ENCODE measurements around the gene NAV3. TPM values are rescaled to one million over a fixed set of nuclear protein-coding genes. Genes with fewer than 3 reads are reported as not detected.

Gene NAV3
- total and polyA plus RNA-seq, 4 donors: 0.22 to 1.7 (median 0.71) TPM

DNA sequence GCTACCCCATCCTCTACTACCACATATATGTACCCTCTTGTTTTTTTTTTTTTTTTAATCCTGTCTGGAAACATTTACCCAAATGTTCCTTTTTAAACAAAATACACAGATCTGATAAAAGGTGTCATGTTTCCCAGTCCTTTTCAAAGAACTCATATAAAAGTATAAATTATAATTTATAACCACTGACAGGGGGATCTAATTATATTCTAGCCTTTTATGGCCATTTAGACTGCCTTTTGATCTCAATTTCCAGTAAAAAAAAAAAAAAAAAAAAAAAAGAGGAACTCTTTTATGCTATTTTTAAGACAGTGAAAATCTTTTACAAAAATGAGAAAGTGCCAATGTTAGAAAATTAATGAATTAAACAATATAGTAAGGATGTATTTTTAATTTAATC, 65.0 kb downstream of the NAV3 start:
- H3K9ac ChIP-seq (ENCODE audit: low read depth in 1 of 2, low read length in 2 of 2): no peak overlapping the region
- H3K27ac ChIP-seq (ENCODE audit: low read depth in 1 of 2, low read length in 2 of 2): no peak overlapping the region
- no peak for TF ChIP-seq FOXA1 (IDR thresholded peaks at IDR 0.05)
- no peak for TF ChIP-seq TAF1 (conservative IDR thresholded peaks at IDR 0.05)
- TF ChIP-seq EGR1 (IDR thresholded peaks at IDR 0.05; ENCODE audit: low read depth in 2 of 2): no peak
- TF ChIP-seq RXRA (IDR thresholded peaks at IDR 0.05): no peak
- peaks cover 1 to 15% (median 10%) of the 10 kb centered on the region in 4 donors for H3K4me1 ChIP-seq (ENCODE audit: control insufficient read depth in 4 of 4, insufficient read depth in 4 of 4, low read length in 3 of 4)
- H3K27me3 ChIP-seq (ENCODE audit: control insufficient read depth in 4 of 4, insufficient read depth in 4 of 4, low read length in 3 of 4): no peaks in the 10 kb centered on the region
- no peaks in the 10 kb centered on the region for H3K36me3 ChIP-seq (ENCODE audit: control insufficient read depth in 4 of 4, insufficient read depth in 3 of 4, low read depth in 1 of 4, low read length in 3 of 4)
- no peaks in the 10 kb centered on the region for H3K9me3 ChIP-seq (ENCODE audit: control insufficient read depth in 4 of 4, low read length in 3 of 4)
- no peak overlapping the region for H3K4me3 ChIP-seq (ENCODE audit: low read depth in 1 of 3, low read length in 3 of 3)
- DNase-seq (ENCODE audit: low spot score): no peak

DNA sequence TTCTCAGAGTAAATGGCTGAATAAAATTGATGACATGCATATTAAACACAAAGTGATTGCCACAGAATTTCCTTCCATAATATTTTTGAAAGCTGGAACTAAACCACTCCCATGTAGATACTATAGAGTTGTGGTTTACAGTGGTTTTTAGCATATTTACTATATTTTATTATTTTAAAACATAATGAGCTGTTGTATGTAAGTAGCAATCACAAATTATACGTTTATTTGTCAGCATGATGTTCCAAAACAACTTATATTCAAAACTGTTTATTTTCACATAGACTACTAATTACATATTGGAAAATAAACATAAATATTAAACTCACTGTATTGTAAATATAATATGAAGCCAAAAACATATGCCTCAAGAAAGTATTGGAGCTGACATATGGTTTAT, 77.2 kb downstream of the NAV3 start:
- Histone ChIP-seq H3K4me3 (ENCODE audit: low read depth in 1 of 3, low read length in 3 of 3) (no peak overlapping the region), H3K36me3 (ENCODE audit: control insufficient read depth in 4 of 4, insufficient read depth in 3 of 4, low read depth in 1 of 4, low read length in 3 of 4) (no peaks in the 10 kb centered on the region), H3K9me3 (ENCODE audit: control insufficient read depth in 4 of 4, low read length in 3 of 4) (no peaks in the 10 kb centered on the region), H3K27ac (ENCODE audit: low read depth in 1 of 2, low read length in 2 of 2) (no peak overlapping the region), H3K9ac (ENCODE audit: low read depth in 1 of 2, low read length in 2 of 2) (no peak overlapping the region), H3K4me1 (ENCODE audit: control insufficient read depth in 4 of 4, insufficient read depth in 4 of 4, low read length in 3 of 4) (no peaks in the 10 kb centered on the region), H3K27me3 (ENCODE audit: control insufficient read depth in 4 of 4, insufficient read depth in 4 of 4, low read length in 3 of 4) (no peaks in the 10 kb centered on the region)
- TF ChIP-seq, protein P1, sequence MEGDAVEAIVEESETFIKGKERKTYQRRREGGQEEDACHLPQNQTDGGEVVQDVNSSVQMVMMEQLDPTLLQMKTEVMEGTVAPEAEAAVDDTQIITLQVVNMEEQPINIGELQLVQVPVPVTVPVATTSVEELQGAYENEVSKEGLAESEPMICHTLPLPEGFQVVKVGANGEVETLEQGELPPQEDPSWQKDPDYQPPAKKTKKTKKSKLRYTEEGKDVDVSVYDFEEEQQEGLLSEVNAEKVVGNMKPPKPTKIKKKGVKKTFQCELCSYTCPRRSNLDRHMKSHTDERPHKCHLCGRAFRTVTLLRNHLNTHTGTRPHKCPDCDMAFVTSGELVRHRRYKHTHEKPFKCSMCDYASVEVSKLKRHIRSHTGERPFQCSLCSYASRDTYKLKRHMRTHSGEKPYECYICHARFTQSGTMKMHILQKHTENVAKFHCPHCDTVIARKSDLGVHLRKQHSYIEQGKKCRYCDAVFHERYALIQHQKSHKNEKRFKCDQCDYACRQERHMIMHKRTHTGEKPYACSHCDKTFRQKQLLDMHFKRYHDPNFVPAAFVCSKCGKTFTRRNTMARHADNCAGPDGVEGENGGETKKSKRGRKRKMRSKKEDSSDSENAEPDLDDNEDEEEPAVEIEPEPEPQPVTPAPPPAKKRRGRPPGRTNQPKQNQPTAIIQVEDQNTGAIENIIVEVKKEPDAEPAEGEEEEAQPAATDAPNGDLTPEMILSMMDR (IDR thresholded peaks at IDR 0.05; ENCODE audit: low read depth, low read length, missing input control): no peak
- no peak for TF ChIP-seq YY1 (IDR thresholded peaks at IDR 0.05)
- TF ChIP-seq, protein P2, sequence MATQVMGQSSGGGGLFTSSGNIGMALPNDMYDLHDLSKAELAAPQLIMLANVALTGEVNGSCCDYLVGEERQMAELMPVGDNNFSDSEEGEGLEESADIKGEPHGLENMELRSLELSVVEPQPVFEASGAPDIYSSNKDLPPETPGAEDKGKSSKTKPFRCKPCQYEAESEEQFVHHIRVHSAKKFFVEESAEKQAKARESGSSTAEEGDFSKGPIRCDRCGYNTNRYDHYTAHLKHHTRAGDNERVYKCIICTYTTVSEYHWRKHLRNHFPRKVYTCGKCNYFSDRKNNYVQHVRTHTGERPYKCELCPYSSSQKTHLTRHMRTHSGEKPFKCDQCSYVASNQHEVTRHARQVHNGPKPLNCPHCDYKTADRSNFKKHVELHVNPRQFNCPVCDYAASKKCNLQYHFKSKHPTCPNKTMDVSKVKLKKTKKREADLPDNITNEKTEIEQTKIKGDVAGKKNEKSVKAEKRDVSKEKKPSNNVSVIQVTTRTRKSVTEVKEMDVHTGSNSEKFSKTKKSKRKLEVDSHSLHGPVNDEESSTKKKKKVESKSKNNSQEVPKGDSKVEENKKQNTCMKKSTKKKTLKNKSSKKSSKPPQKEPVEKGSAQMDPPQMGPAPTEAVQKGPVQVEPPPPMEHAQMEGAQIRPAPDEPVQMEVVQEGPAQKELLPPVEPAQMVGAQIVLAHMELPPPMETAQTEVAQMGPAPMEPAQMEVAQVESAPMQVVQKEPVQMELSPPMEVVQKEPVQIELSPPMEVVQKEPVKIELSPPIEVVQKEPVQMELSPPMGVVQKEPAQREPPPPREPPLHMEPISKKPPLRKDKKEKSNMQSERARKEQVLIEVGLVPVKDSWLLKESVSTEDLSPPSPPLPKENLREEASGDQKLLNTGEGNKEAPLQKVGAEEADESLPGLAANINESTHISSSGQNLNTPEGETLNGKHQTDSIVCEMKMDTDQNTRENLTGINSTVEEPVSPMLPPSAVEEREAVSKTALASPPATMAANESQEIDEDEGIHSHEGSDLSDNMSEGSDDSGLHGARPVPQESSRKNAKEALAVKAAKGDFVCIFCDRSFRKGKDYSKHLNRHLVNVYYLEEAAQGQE (IDR thresholded peaks at IDR 0.05): no peak
- DNase-seq (ENCODE audit: low spot score): no peak
- 51% methylated on average over 1 of the region's 1 CpG for WGBS

DNA sequence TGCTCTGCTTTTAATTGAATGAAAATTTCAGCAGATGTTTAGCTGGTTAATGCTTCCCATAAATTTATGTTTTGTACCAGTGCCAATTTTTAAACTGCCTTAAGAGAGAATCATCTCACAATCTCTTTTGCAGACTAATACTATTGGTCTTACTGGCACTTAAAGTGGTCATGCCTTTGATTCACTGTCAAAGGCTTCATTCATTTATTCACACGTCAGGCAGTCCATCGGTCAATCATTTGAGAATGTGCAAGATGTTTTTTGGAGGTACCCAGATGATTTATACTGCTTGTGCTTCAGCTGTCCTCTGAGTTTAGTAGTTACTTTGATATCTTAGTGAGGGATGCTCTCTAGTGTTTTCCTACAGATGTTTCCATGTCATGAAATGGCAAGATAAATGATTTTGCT, 83.4 kb downstream of the NAV3 start:
- no peaks in the 10 kb centered on the region for H3K9me3 ChIP-seq (ENCODE audit: control insufficient read depth in 4 of 4, low read length in 3 of 4)
- H3K4me3 ChIP-seq (ENCODE audit: low read depth in 1 of 3, low read length in 3 of 3): no peak overlapping the region
- no peak overlapping the region for H3K27ac ChIP-seq (ENCODE audit: low read depth in 1 of 2, low read length in 2 of 2)
- H3K36me3 ChIP-seq (ENCODE audit: control insufficient read depth in 4 of 4, insufficient read depth in 3 of 4, low read depth in 1 of 4, low read length in 3 of 4): no peaks in the 10 kb centered on the region
- 76% methylated on average over 2 of the region's 2 CpGs for WGBS
- DNase-seq (ENCODE audit: low spot score): no peak
- H3K4me1 ChIP-seq (ENCODE audit: control insufficient read depth in 4 of 4, insufficient read depth in 4 of 4, low read length in 3 of 4): no peaks in the 10 kb centered on the region
- H3K9ac ChIP-seq (ENCODE audit: low read depth in 1 of 2, low read length in 2 of 2): no peak overlapping the region
- no peaks in the 10 kb centered on the region for H3K27me3 ChIP-seq (ENCODE audit: control insufficient read depth in 4 of 4, insufficient read depth in 4 of 4, low read length in 3 of 4)
- TF ChIP-seq RXRA (IDR thresholded peaks at IDR 0.05) (no peak), GABPA (IDR thresholded peaks at IDR 0.05 in 1 of 2, conservative IDR thresholded peaks at IDR 0.05 in 1 of 2) (no peak), JUND (IDR thresholded peaks at IDR 0.05) (no peak), SP1 (IDR thresholded peaks at IDR 0.05) (no peak), NR2F2 (IDR thresholded peaks at IDR 0.05) (no peak), RAD21 (IDR thresholded peaks at IDR 0.05) (peak; percentile 68 to 73), HNF4G (IDR thresholded peaks at IDR 0.05) (no peak), HNF4A (conservative IDR thresholded peaks at IDR 0.05) (no peak), YY1 (IDR thresholded peaks at IDR 0.05) (no peak), TAF1 (conservative IDR thresholded peaks at IDR 0.05) (no peak), FOXA2 (IDR thresholded peaks at IDR 0.05) (no peak), EGR1 (IDR thresholded peaks at IDR 0.05; ENCODE audit: low read depth in 2 of 2) (no peak), FOXA1 (IDR thresholded peaks at IDR 0.05) (no peak)
- TF ChIP-seq, protein P3, sequence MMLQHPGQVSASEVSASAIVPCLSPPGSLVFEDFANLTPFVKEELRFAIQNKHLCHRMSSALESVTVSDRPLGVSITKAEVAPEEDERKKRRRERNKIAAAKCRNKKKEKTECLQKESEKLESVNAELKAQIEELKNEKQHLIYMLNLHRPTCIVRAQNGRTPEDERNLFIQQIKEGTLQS (IDR thresholded peaks at IDR 0.05): no peak
- TF ChIP-seq, protein P2 (IDR thresholded peaks at IDR 0.05): no peak
- TF ChIP-seq, protein P4, sequence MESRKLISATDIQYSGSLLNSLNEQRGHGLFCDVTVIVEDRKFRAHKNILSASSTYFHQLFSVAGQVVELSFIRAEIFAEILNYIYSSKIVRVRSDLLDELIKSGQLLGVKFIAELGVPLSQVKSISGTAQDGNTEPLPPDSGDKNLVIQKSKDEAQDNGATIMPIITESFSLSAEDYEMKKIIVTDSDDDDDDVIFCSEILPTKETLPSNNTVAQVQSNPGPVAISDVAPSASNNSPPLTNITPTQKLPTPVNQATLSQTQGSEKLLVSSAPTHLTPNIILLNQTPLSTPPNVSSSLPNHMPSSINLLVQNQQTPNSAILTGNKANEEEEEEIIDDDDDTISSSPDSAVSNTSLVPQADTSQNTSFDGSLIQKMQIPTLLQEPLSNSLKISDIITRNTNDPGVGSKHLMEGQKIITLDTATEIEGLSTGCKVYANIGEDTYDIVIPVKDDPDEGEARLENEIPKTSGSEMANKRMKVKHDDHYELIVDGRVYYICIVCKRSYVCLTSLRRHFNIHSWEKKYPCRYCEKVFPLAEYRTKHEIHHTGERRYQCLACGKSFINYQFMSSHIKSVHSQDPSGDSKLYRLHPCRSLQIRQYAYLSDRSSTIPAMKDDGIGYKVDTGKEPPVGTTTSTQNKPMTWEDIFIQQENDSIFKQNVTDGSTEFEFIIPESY (IDR thresholded peaks at IDR 0.05): no peak
